HepG2 (cell line): ENCODE measurements around the gene KBTBD13. TPM values are rescaled to one million over a fixed set of nuclear protein-coding genes. Genes with fewer than 3 reads are reported as not detected.
A peak's percentile ranks its signal among the peaks of the same experiment; 100 is the strongest.

Experiments
- CEBPZ ChIP-seq: IDR thresholded peaks from 2 replicates; pipeline ENCODE4 v1.6.1; 2012; ENCODE audit warnings: low read length, improper control_type of control experiment
- NBN ChIP-seq: fragments of 450-650 bp; conservative IDR thresholded peaks from 2 replicates; pipeline ENCODE4 v1.6.1; 2017
- TCF12 ChIP-seq, 2 experiments: fragments of 450-650 bp in 1 of 2; sonication (generic) in 1 of 2; formaldehyde crosslinking in 1 of 2; IDR thresholded peaks; 2 replicates each; pipeline versions ENCODE4 v1.6.1 to v1.8.0; 2017 to 2022; ENCODE audit warnings: antibody characterized with exemption in 1 of 2, mild to moderate bottlenecking in 1 of 2, missing genetic modification reagents in 1 of 2, moderate library complexity in 1 of 2
- TERF1 ChIP-seq: sonication (generic); formaldehyde crosslinking; IDR thresholded peaks from 2 replicates; pipeline ENCODE4 v1.8.0; 2022; ENCODE audit warnings: mild to moderate bottlenecking, missing genetic modification reagents, moderate library complexity
- ZBED4 ChIP-seq: sonication (generic); formaldehyde crosslinking; IDR thresholded peaks from 2 replicates; pipeline ENCODE4 v1.4.0; 2020; ENCODE audit warnings: missing genetic modification reagents, borderline replicate concordance
- ZBTB40 ChIP-seq, 2 experiments: fragments of 450-650 bp in 1 of 2; sonication (generic) in 1 of 2; formaldehyde crosslinking in 1 of 2; IDR thresholded peaks; 2 replicates each; pipeline versions ENCODE4 v1.6.1 to v1.8.0; 2016 to 2022; ENCODE audit warnings: antibody characterized with exemption in 1 of 2, mild to moderate bottlenecking in 1 of 2, missing genetic modification reagents in 1 of 2
- ZNF17 ChIP-seq: sonication (generic); formaldehyde crosslinking; IDR thresholded peaks from 2 replicates; pipeline ENCODE4 v1.5.0; 2020; ENCODE audit warnings: mild to moderate bottlenecking, missing genetic modification reagents
- ZNF660 ChIP-seq: sonication (generic); formaldehyde crosslinking; IDR thresholded peaks from 2 replicates; pipeline ENCODE4 v1.5.1; 2020; ENCODE audit warnings: mild to moderate bottlenecking, low read depth, missing genetic modification reagents, borderline replicate concordance
- polyA plus RNA-seq, 8 experiments: library from polyadenylated mRNA; depleted of rRNA in 3 of 8; stranded (reverse) in 7 of 8; unstranded in 1 of 8; fragments of >200 nt; fragmentation: Illumina TruSeq in 4 of 8; extraction: Trizol in 4 of 8; gene quantifications; 2 replicates each; pipeline versions ENCODE4 v1.2.1 to v1.2.3, GENCODE V29; 2011 to 2016; ENCODE audit warnings: low read depth in 4 of 8, missing spikeins in 1 of 8, mixed read lengths in 1 of 8; ENCODE audit not compliant: insufficient read depth in 1 of 8
- total RNA-seq, 5 experiments: library from RNA; depleted of rRNA; stranded (reverse); fragments of >200 nt; fragmentation: Illumina TruSeq; extraction: Trizol; gene quantifications; 2 replicates each; pipeline ENCODE4 v1.2.3, GENCODE V29; 2016; ENCODE audit warnings: low read depth in 1 of 5

KBTBD13 gene
- total and polyA plus RNA-seq, 2 of the 13 experiments (the other 11 are each of a cell fraction or from before 2014, with no cell fraction given), result not detected

- TF ChIP-seq CEBPZ (no peak), TERF1 (CRISPR knock-in tag) (no peak), ZNF660 (no peak), ZBED4 (CRISPR knock-in tag) (peak; percentile 37; the same call in 1 of the 2 replicates), TCF12 (IDR thresholded peaks at IDR 0.05) (no peak), TCF12 (CRISPR knock-in tag; IDR thresholded peaks at IDR 0.05) (peak; percentile 21; the same call in 1 of the 2 replicates), ZNF17 (CRISPR knock-in tag) (no peak), NBN (no peak), ZBTB40 (IDR thresholded peaks at IDR 0.05) (no peak), ZBTB40 (CRISPR knock-in tag; IDR thresholded peaks at IDR 0.05) (no peak)
Observed at GRCh38 chr15:65032801-65033537, 43.6 kb upstream of the KBTBD13 start (continued).
